Heart left ventricle (tissue), 16 donors: ENCODE results near the gene COMP. TPM values are rescaled to one million over a fixed set of nuclear protein-coding genes. Genes with fewer than 3 reads are reported as not detected.

ENCODE experiments used
- ATAC-seq, 4 donors: fragments of 200-7000 bp; cut with Tn5 transposase; one replicate each; pipeline ENCODE4 v1.9.1; 2020 to 2022; ENCODE audit warnings: moderate library complexity in 4 of 4, mild to moderate bottlenecking in 3 of 4, moderate number of reproducible peaks in 1 of 4
- DNase-seq, 5 donors: peaks; one replicate each; pipeline ENCODE4 v3.0.0-alpha.2; 2020
- H3K27ac ChIP-seq, 12 donors: fragments of 200-600 bp; sonication (generic) in 4 of 12; one replicate each; pipeline versions ENCODE4 v1.5.0 to v1.8.0; 2016 to 2022; ENCODE audit warnings: mild to moderate bottlenecking in 2 of 12
- H3K27me3 ChIP-seq, 9 donors: fragments of 200-600 bp; sonication (generic) in 2 of 9; one replicate each; pipeline versions ENCODE4 v1.5.1 to v1.8.0; 2016 to 2022; ENCODE audit warnings: mild to moderate bottlenecking in 3 of 9
- H3K36me3 ChIP-seq, 9 donors: fragments of 200-600 bp; sonication (generic) in 2 of 9; one replicate each; pipeline versions ENCODE4 v1.5.0 to v1.8.0; 2018 to 2022; ENCODE audit warnings: mild to moderate bottlenecking in 2 of 9
- H3K4me1 ChIP-seq, 12 donors: fragments of 200-600 bp; sonication (generic) in 4 of 12; one replicate each; pipeline versions ENCODE4 v1.5.0 to v1.8.0; 2016 to 2022; ENCODE audit warnings: mild to moderate bottlenecking in 3 of 12
- H3K4me3 ChIP-seq, 12 donors: fragments of 200-600 bp; sonication (generic) in 4 of 12; one replicate each; pipeline versions ENCODE4 v1.5.0 to v1.8.0; 2017 to 2022; ENCODE audit warnings: mild to moderate bottlenecking in 9 of 12, moderate library complexity in 4 of 12
- H3K9me3 ChIP-seq, 12 donors: fragments of 200-600 bp; sonication (generic) in 4 of 12; one replicate each; pipeline versions ENCODE4 v1.5.0 to v1.8.0; 2016 to 2022; ENCODE audit warnings: mild to moderate bottlenecking in 1 of 12
- CTCF ChIP-seq, 12 donors: fragments of 200-600 bp; sonication (generic) in 4 of 12; IDR thresholded peaks; one replicate each; pipeline versions ENCODE4 v1.5.0 to v1.8.0; 2018 to 2022; ENCODE audit warnings: antibody characterized with exemption in 12 of 12, mild to moderate bottlenecking in 5 of 12
- POLR2A ChIP-seq, 2 donors: fragments of 450-650 bp; IDR thresholded peaks; one replicate each; pipeline ENCODE4 v1.6.1; 2017; ENCODE audit warnings: antibody characterized with exemption in 2 of 2, mild to moderate bottlenecking in 2 of 2, moderate library complexity in 2 of 2
- WGBS, 4 donors: extraction: QIAGEN DNeasy Blood & Tissue Kit in 2 of 4; methylation state at CpG; one replicate each; pipeline versions ENCODE4 v1.1.5 to v1.1.7; 2013 to 2018; 5-methylcytosine and 5-hydroxymethylcytosine counted together
- intact Hi-C, 10 donors: fragments of 100-400 bp; cut with DNase I; formaldehyde crosslinking; loops; one replicate each; pipeline versions ENCODE4 v1.11.1 to v1.14.2; 2022
- polyA plus RNA-seq, 2 donors: library from polyadenylated mRNA; stranded (reverse); fragments of 200-250 nt; gene quantifications; one replicate each; pipeline ENCODE4 v1.2.3, GENCODE V29; 2013
- total RNA-seq, 9 donors: library from RNA; depleted of rRNA in 2 of 9; stranded (reverse); fragments of >200 nt in 2 of 9; fragmentation: NEBNext Ultra II Directional in 3 of 9; extraction: Animal tissue kit (Norgen Biotek cat#: 25700) in 3 of 9; gene quantifications; one replicate each; pipeline versions ENCODE4 v1.1.0 to v1.2.4, GENCODE V29; 2016 to 2023
- donor health status: ischemic (EF 13 %, LVEDD 7.1; RV severe dilation, severe dysfunction).
- donor health status: healthy with polysubstance abuse.
- donor health status: DM: no; HTN: yes; CAD: no.
- donor health status: DM: no; HTN: no; CAD: no.
- donor health status: ischemic (EF 25% LVEDD 6.9; RV normal size, moderate dysfunction).
- donor health status: ischemic (EF 25% LVEDD 5.7; RV mildly dilated, moderate dysfunction).
- donor health status: healthy.
- donor health status: DM: yes; HTN: yes; CAD: no.
- donor health status: ischemic (EF 35%, LVEDD 5.7; RV mildly dilated, moderate dysfunction).
- donor health status: nonischemic (EF 11% LVEDD 7.7; RV severe dilation, severe dysfunction).
- donor health status: DM: yes; HTN: yes; CAD: no.
- donor health status: PGD.
- donor health status: ischemic (EF 29% LVEDD 5.4; RV normal size, mild dysfunction).
- donor health status: nonischemic (EF 23%, LVEDD 6.1; RV moderate dilation, normal function).

COMP gene
- total and polyA plus RNA-seq, 11 donors, result 0.11 to 2.7 (median 0.46) TPM; not detected in 1

- no peak for ATAC-seq
- no peak for DNase-seq
- intact Hi-C loops, result no loop called here
- Histone ChIP-seq H3K4me1 (peaks cover 0 to 31% (median 27%) of the 10 kb centered on the region in 12 donors), H3K27me3 (no peaks in the 10 kb centered on the region), H3K4me3 (no peak overlapping the region), H3K27ac (no peak overlapping the region), H3K36me3 (no peaks in the 10 kb centered on the region), H3K9me3 (no peaks in the 10 kb centered on the region)
- WGBS, 4 donors, result 94 to 98% (median 96%) methylated on average over 14 to 20 of the region's 20 CpGs
- TF ChIP-seq POLR2A (IDR thresholded peaks at IDR 0.05) (no peak), CTCF (IDR thresholded peaks at IDR 0.05) (no peak)
These were observed 52.0 kb downstream of the COMP start for GRCh38 chr19:18738961-18739690.

GRCh38 chr19:18737954-18738351 lies 53.2 kb downstream of the COMP start:
- ATAC-seq (no peak), DNase-seq (no peak)
- TF ChIP-seq POLR2A (IDR thresholded peaks at IDR 0.05) (no peak), CTCF (IDR thresholded peaks at IDR 0.05) (no peak)
- H3K36me3 ChIP-seq, result no peaks in the 10 kb centered on the region
- peaks cover 3 to 34% (median 29%) of the 10 kb centered on the region in 12 donors for H3K4me1 ChIP-seq
- intact Hi-C loops, result no loop called here
- H3K27ac ChIP-seq, result no peak overlapping the region
- no peaks in the 10 kb centered on the region for H3K27me3 ChIP-seq
- H3K4me3 ChIP-seq, result no peak overlapping the region
- 91 to 98% (median 95%) methylated on average over 1 of the region's 1 CpG for WGBS, 4 donors
- H3K9me3 ChIP-seq, result no peaks in the 10 kb centered on the region

GRCh38 chr19:18737337-18737953 lies 53.7 kb downstream of the COMP start:
- no peak overlapping the region for H3K27ac ChIP-seq
- H3K36me3 ChIP-seq, result no peaks in the 10 kb centered on the region
- no peak overlapping the region for H3K4me3 ChIP-seq
- peaks cover 3 to 33% (median 25%) of the 10 kb centered on the region in 12 donors for H3K4me1 ChIP-seq
- WGBS, 4 donors, result 82 to 85% (median 82%) methylated on average over 10 of the region's 10 CpGs
- no peak for TF ChIP-seq CTCF (IDR thresholded peaks at IDR 0.05)
- no peak for TF ChIP-seq POLR2A (IDR thresholded peaks at IDR 0.05)
- no peak for DNase-seq
- intact Hi-C loops, result no loop called here
- no peak for ATAC-seq
- H3K27me3 ChIP-seq, result no peaks in the 10 kb centered on the region
- no peaks in the 10 kb centered on the region for H3K9me3 ChIP-seq

GRCh38 chr19:18736415-18737336 lies 54.4 kb downstream of the COMP start:
- WGBS, 4 donors, result 83 to 87% (median 85%) methylated on average over 22 to 27 of the region's 27 CpGs
- no peaks in the 10 kb centered on the region for H3K36me3 ChIP-seq
- H3K4me1 ChIP-seq, result peaks cover 3 to 26% (median 18%) of the 10 kb centered on the region in 12 donors
- no peak overlapping the region for H3K4me3 ChIP-seq
- no peak overlapping the region for H3K27ac ChIP-seq
- H3K9me3 ChIP-seq, result no peaks in the 10 kb centered on the region
- intact Hi-C loops, result no loop called here
- TF ChIP-seq CTCF (IDR thresholded peaks at IDR 0.05) (no peak), POLR2A (IDR thresholded peaks at IDR 0.05) (no peak)
- DNase-seq (no peak), ATAC-seq (no peak)
- H3K27me3 ChIP-seq, result no peaks in the 10 kb centered on the region
